Fibroblast of skin of left biceps (primary cell): ENCODE data around the gene CHCT1.
"Not testable (repeated sequence)": the region's sequence is repeated elsewhere in the genome, so short reads cannot be mapped to it uniquely, and the experiment has no call there.

ENCODE experiments used
- DNase-seq, 2 experiments: peaks; one replicate each; pipeline ENCODE4 v3.0.0-alpha.2; 2013; ENCODE audit warnings: low read depth in 2 of 2

Gene CHCT1

GRCh38 chr17:60398227-60398959 is 23.9 kb upstream of the CHCT1 start:
- no peak for DNase-seq

GRCh38 chr17:60401819-60402218 is 20.5 kb upstream of the CHCT1 start:
- DNase-seq = no peak

- no peak for DNase-seq
Observed at GRCh38 chr17:60403523-60403810, 18.8 kb upstream of the CHCT1 start.

- no peak for DNase-seq
Observed at GRCh38 chr17:60403962-60404361, 18.3 kb upstream of the CHCT1 start.

- no peak for DNase-seq
Observed at GRCh38 chr17:60406887-60407286, 15.4 kb upstream of the CHCT1 start.

- no peak for DNase-seq
Observed at GRCh38 chr17:60410001-60410400, 12.3 kb upstream of the CHCT1 start.

- no peak for DNase-seq
Observed at GRCh38 chr17:60412701-60413100, 9.6 kb upstream of the CHCT1 start.

GRCh38 chr17:60415146-60415545 is 7.1 kb upstream of the CHCT1 start:
- no peak for DNase-seq

- DNase-seq = no peak
Observed at GRCh38 chr17:60416368-60416925, 5.8 kb upstream of the CHCT1 start.

- not testable (repeated sequence) for DNase-seq
Observed at GRCh38 chr17:60419003-60419402, 3.3 kb upstream of the CHCT1 start.

GRCh38 chr17:60419875-60420274 is 2.4 kb upstream of the CHCT1 start:
- DNase-seq = not testable (repeated sequence)

- no peak for DNase-seq
Observed at GRCh38 chr17:60421273-60422161, 772 bp upstream of the CHCT1 start.

GRCh38 chr17:60423865-60424264 is 1.6 kb downstream of the CHCT1 start:
- DNase-seq = no peak

GRCh38 chr17:60425626-60426025 is 3.3 kb downstream of the CHCT1 start:
- DNase-seq = no peak

- no peak for DNase-seq
Observed at GRCh38 chr17:60426596-60426995, 4.3 kb downstream of the CHCT1 start.

GRCh38 chr17:60428491-60428890 is 6.2 kb downstream of the CHCT1 start:
- not testable (repeated sequence) for DNase-seq

GRCh38 chr17:60430561-60430960 is 8.3 kb downstream of the CHCT1 start:
- not testable (repeated sequence) for DNase-seq

GRCh38 chr17:60433021-60433997 is 11.0 kb downstream of the CHCT1 start:
- DNase-seq = not testable (repeated sequence)

- DNase-seq = peak; percentile 85
Observed at GRCh38 chr17:60435244-60436167, 13.2 kb downstream of the CHCT1 start.

GRCh38 chr17:60436676-60437075 is 14.4 kb downstream of the CHCT1 start:
- DNase-seq = no peak

GRCh38 chr17:60439501-60439900 is 17.2 kb downstream of the CHCT1 start:
- no peak for DNase-seq
